Keratinocyte (primary cell): ENCODE results near the gene CLECL1. TPM values are rescaled to one million over a fixed set of nuclear protein-coding genes. Genes with fewer than 3 reads are reported as not detected.

ENCODE experiments used
- DNase-seq: peaks from one replicate; pipeline ENCODE4 v3.0.0-alpha.2; 2011; ENCODE audit warnings: low read depth, missing footprints, low spot score
- FAIRE-seq: peaks from 2 replicates; lab custom pipeline; 2011; peaks lifted over from hg19 to GRCh38; lab: Jason Lieb, UNC
- H2AFZ ChIP-seq: 2 replicates; pipeline ENCODE4 v1.6.0; 2012; ENCODE audit warnings: low read length, control low read depth, inconsistent platforms; ENCODE audit not compliant: control insufficient read depth
- H3K27ac ChIP-seq: 2 replicates; pipeline ENCODE4 v1.5.1; 2011; ENCODE audit warnings: low read length; ENCODE audit not compliant: control insufficient read depth, insufficient read depth
- H3K27me3 ChIP-seq: 3 replicates; pipeline ENCODE4 v1.6.0; 2011; ENCODE audit warnings: low read length; ENCODE audit not compliant: control insufficient read depth, insufficient read depth; ENCODE audit errors: extremely low read depth
- H3K36me3 ChIP-seq, 2 experiments: 2 replicates in 1 of 2; 3 replicates in 1 of 2; pipeline ENCODE4 v1.5.1; 2011; ENCODE audit warnings: low read length in 2 of 2, mild to moderate bottlenecking in 1 of 2; ENCODE audit not compliant: control insufficient read depth in 2 of 2, insufficient read depth in 2 of 2; ENCODE audit errors: extremely low read depth in 1 of 2
- H3K4me1 ChIP-seq: 3 replicates; pipeline ENCODE4 v1.5.1; 2011; ENCODE audit warnings: low read length; ENCODE audit not compliant: control insufficient read depth, insufficient read depth; ENCODE audit errors: extremely low read depth
- H3K4me2 ChIP-seq: 3 replicates; pipeline ENCODE4 v1.6.0; 2011; ENCODE audit warnings: low read depth, low read length; ENCODE audit not compliant: control insufficient read depth, insufficient read depth; ENCODE audit errors: extremely low read depth
- H3K4me3 ChIP-seq, 3 experiments: fragments of 200-600 bp in 1 of 3; sonication (generic) in 1 of 3; 2 replicates in 2 of 3; 3 replicates in 1 of 3; pipeline ENCODE4 v1.5.1; 2011 to 2016; ENCODE audit warnings: low read length in 3 of 3, mild to moderate bottlenecking in 3 of 3, control low read depth in 2 of 3, inconsistent platforms in 1 of 3, low read depth in 1 of 3, mixed read lengths in 1 of 3, mixed run types in 1 of 3, moderate library complexity in 1 of 3; ENCODE audit not compliant: control insufficient read depth in 2 of 3, insufficient read depth in 2 of 3; ENCODE audit errors: extremely low read depth in 1 of 3
- H3K79me2 ChIP-seq: 2 replicates; pipeline ENCODE4 v1.6.0; 2012; ENCODE audit warnings: low read length; ENCODE audit not compliant: control insufficient read depth, insufficient read depth
- H3K9ac ChIP-seq: 3 replicates; pipeline ENCODE4 v1.6.0; 2011; ENCODE audit warnings: low read length; ENCODE audit not compliant: control insufficient read depth, insufficient read depth; ENCODE audit errors: extremely low read depth
- H3K9me1 ChIP-seq: 3 replicates; pipeline ENCODE4 v1.6.0; 2011; ENCODE audit warnings: low read length; ENCODE audit not compliant: control insufficient read depth, insufficient read depth; ENCODE audit errors: extremely low read depth
- H3K9me3 ChIP-seq: 2 replicates; pipeline ENCODE4 v1.5.1; 2012; ENCODE audit warnings: low read depth, low read length; ENCODE audit not compliant: control insufficient read depth
- H4K20me1 ChIP-seq: 3 replicates; pipeline ENCODE4 v1.6.0; 2011; ENCODE audit warnings: low read length; ENCODE audit not compliant: control insufficient read depth, insufficient read depth; ENCODE audit errors: extremely low read depth
- EZH2 ChIP-seq: IDR thresholded peaks from one replicate; pipeline ENCODE4 v1.6.1; 2012; ENCODE audit warnings: inconsistent platforms, mild to moderate bottlenecking, low read length, moderate library complexity
- dilution Hi-C: fragments of 300-500 bp; cut with MboI; formaldehyde crosslinking; loops from one replicate; pipeline ENCODE4 v1.7.0; 2020; ENCODE audit warnings: low sequenced_read_pairs; ENCODE audit not compliant: extremely low pct_ligation_motif_present
- polyA plus RNA-seq, 5 experiments: library from polyadenylated mRNA; depleted of rRNA in 3 of 5; stranded (reverse) in 3 of 5; stranded (forward) in 1 of 5; unstranded in 1 of 5; fragments of >200 nt; gene quantifications; 1 replicate in 1 of 5; 2 replicates in 3 of 5; 3 replicates in 1 of 5; pipeline versions ENCODE4 v1.2.1 to v1.2.3, GENCODE V29; 2011 to 2012; ENCODE audit warnings: missing spikeins in 2 of 5, low read depth in 1 of 5, low replicate concordance in 1 of 5
- TF ChIP-seq, protein P1 (sequence below), 3 experiments: IDR thresholded peaks in 1 of 3; conservative IDR thresholded peaks in 1 of 3; optimal IDR thresholded peaks in 1 of 3; 2 replicates in 2 of 3; 3 replicates in 1 of 3; pipeline versions ENCODE3 to v1.5.1; 2011; ENCODE audit warnings: low read length in 3 of 3, mild to moderate bottlenecking in 3 of 3, moderate library complexity in 2 of 3, control low read depth in 1 of 3, inconsistent platforms in 1 of 3; ENCODE audit not compliant: insufficient read depth in 2 of 3; ENCODE audit errors: extremely low read depth in 1 of 3

CLECL1 gene
- polyA plus RNA-seq, 1 donor (not counting 4 experiments of a cell fraction or from before 2014, with no cell fraction given): not detected

DNA sequence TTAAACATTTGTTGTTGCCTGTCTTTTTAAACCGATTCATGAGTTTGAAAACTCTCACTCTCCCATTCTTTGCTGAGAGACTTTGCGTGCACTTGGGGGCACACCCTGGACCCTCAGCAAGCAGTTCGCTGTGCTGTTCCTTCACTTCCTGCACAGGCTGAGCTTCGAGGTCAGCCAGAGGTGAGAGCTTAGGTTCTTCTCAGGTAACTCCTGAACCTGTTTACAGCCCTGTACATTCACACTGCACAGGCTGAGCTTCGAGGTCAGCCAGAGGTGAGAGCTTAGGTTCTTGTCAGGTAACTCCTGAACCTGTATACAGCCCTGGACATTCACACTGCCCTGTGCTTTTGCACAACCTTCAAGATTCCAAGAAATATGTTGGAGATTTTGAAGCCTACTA is 9.8 kb upstream of the CLECL1 start:
- Histone ChIP-seq H4K20me1 (no peaks in the 10 kb centered on the region), H3K27ac (no peak overlapping the region), H3K27me3 (no peaks in the 10 kb centered on the region), H3K4me1 (no peaks in the 10 kb centered on the region), H2AFZ (no peak overlapping the region), H3K4me3 (no peak overlapping the region), H3K36me3 (no peaks in the 10 kb centered on the region), H3K9me3 (no peaks in the 10 kb centered on the region), H3K9me1 (no peaks in the 10 kb centered on the region), H3K4me2 (peak overlapping the region; percentile 8), H3K79me2 (no peaks in the 10 kb centered on the region), H3K9ac (no peak overlapping the region)
- DNase-seq (no peak), FAIRE-seq (peak; percentile 48)
- no peak for TF ChIP-seq EZH2
- TF ChIP-seq, protein P1, sequence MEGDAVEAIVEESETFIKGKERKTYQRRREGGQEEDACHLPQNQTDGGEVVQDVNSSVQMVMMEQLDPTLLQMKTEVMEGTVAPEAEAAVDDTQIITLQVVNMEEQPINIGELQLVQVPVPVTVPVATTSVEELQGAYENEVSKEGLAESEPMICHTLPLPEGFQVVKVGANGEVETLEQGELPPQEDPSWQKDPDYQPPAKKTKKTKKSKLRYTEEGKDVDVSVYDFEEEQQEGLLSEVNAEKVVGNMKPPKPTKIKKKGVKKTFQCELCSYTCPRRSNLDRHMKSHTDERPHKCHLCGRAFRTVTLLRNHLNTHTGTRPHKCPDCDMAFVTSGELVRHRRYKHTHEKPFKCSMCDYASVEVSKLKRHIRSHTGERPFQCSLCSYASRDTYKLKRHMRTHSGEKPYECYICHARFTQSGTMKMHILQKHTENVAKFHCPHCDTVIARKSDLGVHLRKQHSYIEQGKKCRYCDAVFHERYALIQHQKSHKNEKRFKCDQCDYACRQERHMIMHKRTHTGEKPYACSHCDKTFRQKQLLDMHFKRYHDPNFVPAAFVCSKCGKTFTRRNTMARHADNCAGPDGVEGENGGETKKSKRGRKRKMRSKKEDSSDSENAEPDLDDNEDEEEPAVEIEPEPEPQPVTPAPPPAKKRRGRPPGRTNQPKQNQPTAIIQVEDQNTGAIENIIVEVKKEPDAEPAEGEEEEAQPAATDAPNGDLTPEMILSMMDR (optimal IDR thresholded peaks at IDR 0.05 in 1 of 3, IDR thresholded peaks at IDR 0.05 in 1 of 3, conservative IDR thresholded peaks at IDR 0.05 in 1 of 3; ENCODE audit: extremely low read depth in 1 of 3, insufficient read depth in 2 of 3, low read length in 3 of 3): no peak
- dilution Hi-C loops: no loop called here

DNA sequence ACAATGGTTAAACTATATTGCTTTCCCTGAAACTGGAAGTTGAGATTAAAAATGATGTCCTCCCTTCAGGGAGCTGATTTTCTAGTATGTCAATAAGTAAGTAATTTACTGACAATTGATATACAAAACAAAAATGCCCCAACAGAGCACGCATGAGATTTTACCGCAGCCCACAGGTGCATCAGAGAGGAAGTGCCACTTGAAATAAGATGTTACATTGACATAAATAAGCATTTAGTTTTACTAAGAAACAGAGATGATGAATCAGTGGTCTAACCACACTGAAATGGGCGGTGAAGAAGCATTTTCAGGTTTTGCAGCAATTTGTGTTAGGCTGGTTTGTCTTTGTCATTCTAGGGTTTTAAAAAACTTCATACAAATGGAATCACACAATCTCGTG is 8.8 kb upstream of the CLECL1 start:
- TF ChIP-seq EZH2: no peak
- TF ChIP-seq, protein P1 (optimal IDR thresholded peaks at IDR 0.05 in 1 of 3, IDR thresholded peaks at IDR 0.05 in 1 of 3, conservative IDR thresholded peaks at IDR 0.05 in 1 of 3; ENCODE audit: extremely low read depth in 1 of 3, insufficient read depth in 2 of 3, low read length in 3 of 3): no peak
- Histone ChIP-seq H3K27ac (no peak overlapping the region), H3K4me1 (no peaks in the 10 kb centered on the region), H3K27me3 (no peaks in the 10 kb centered on the region), H4K20me1 (no peaks in the 10 kb centered on the region), H3K4me2 (no peak overlapping the region), H3K79me2 (no peaks in the 10 kb centered on the region), H2AFZ (no peak overlapping the region), H3K9me3 (no peaks in the 10 kb centered on the region), H3K4me3 (no peak overlapping the region), H3K36me3 (no peaks in the 10 kb centered on the region), H3K9me1 (no peaks in the 10 kb centered on the region), H3K9ac (no peak overlapping the region)
- DNase-seq (no peak), FAIRE-seq (no peak)
- dilution Hi-C loops: no loop called here
